ENCODE results near the gene MOCS1.

MOCS1 gene

GRCh38 chr6:39932386-39932910 lies 1.8 kb downstream of the MOCS1 start:
- Histone ChIP-seq H3K9ac (ENCODE audit: low read length) (peak overlapping the region; percentile 95), H3K9me3 (ENCODE audit: control insufficient read depth, low read length) (no peaks in the 10 kb centered on the region), H3K4me1 (ENCODE audit: control insufficient read depth, insufficient read depth, low read length) (peaks cover 65% of the 10 kb centered on the region), H3K36me3 (ENCODE audit: control insufficient read depth, insufficient read depth, low read length, severe bottlenecking) (no peaks in the 10 kb centered on the region), H3K27me3 (replicated peaks; ENCODE audit: control insufficient read depth, insufficient read depth, low read length) (no peaks in the 10 kb centered on the region), H3K4me3 (ENCODE audit: low read length) (peak overlapping the region; percentile 94)
- no peak for DNase-seq (ENCODE audit: low read depth)

- Histone ChIP-seq H3K4me1 (ENCODE audit: control insufficient read depth, insufficient read depth, low read length) (peaks cover 73% of the 10 kb centered on the region), H3K9me3 (ENCODE audit: control insufficient read depth, low read length) (no peaks in the 10 kb centered on the region), H3K9ac (ENCODE audit: low read length) (peak overlapping the region; percentile 95), H3K36me3 (ENCODE audit: control insufficient read depth, insufficient read depth, low read length, severe bottlenecking) (no peaks in the 10 kb centered on the region), H3K4me3 (ENCODE audit: low read length) (peak overlapping the region; percentile 94), H3K27me3 (replicated peaks; ENCODE audit: control insufficient read depth, insufficient read depth, low read length) (no peaks in the 10 kb centered on the region)
- no peak for DNase-seq (ENCODE audit: low read depth)
Observed at GRCh38 chr6:39931607-39932006, 2.7 kb downstream of the MOCS1 start.

GRCh38 chr6:39930540-39930939 lies 3.7 kb downstream of the MOCS1 start:
- Histone ChIP-seq H3K4me3 (ENCODE audit: low read length) (peak overlapping the region; percentile 94), H3K9me3 (ENCODE audit: control insufficient read depth, low read length) (no peaks in the 10 kb centered on the region), H3K4me1 (ENCODE audit: control insufficient read depth, insufficient read depth, low read length) (peaks cover 72% of the 10 kb centered on the region), H3K36me3 (ENCODE audit: control insufficient read depth, insufficient read depth, low read length, severe bottlenecking) (peaks cover 9% of the 10 kb centered on the region), H3K27me3 (replicated peaks; ENCODE audit: control insufficient read depth, insufficient read depth, low read length) (no peaks in the 10 kb centered on the region), H3K9ac (ENCODE audit: low read length) (peak overlapping the region; percentile 25)
- DNase-seq (ENCODE audit: low read depth): peak; percentile 5

- Histone ChIP-seq H3K27me3 (replicated peaks; ENCODE audit: control insufficient read depth, insufficient read depth, low read length) (no peaks in the 10 kb centered on the region), H3K4me1 (ENCODE audit: control insufficient read depth, insufficient read depth, low read length) (peaks cover 73% of the 10 kb centered on the region), H3K9ac (ENCODE audit: low read length) (peak overlapping the region; percentile 25), H3K4me3 (ENCODE audit: low read length) (peak overlapping the region; percentile 94), H3K36me3 (ENCODE audit: control insufficient read depth, insufficient read depth, low read length, severe bottlenecking) (peaks cover 16% of the 10 kb centered on the region), H3K9me3 (ENCODE audit: control insufficient read depth, low read length) (no peaks in the 10 kb centered on the region)
- DNase-seq (ENCODE audit: low read depth): peak; percentile 54
Observed at GRCh38 chr6:39929733-39930461, 4.4 kb downstream of the MOCS1 start.

- DNase-seq (ENCODE audit: low read depth): peak; percentile 80
- Histone ChIP-seq H3K4me1 (ENCODE audit: control insufficient read depth, insufficient read depth, low read length) (peaks cover 73% of the 10 kb centered on the region), H3K9me3 (ENCODE audit: control insufficient read depth, low read length) (no peaks in the 10 kb centered on the region), H3K9ac (ENCODE audit: low read length) (no peak overlapping the region), H3K4me3 (ENCODE audit: low read length) (no peak overlapping the region), H3K36me3 (ENCODE audit: control insufficient read depth, insufficient read depth, low read length, severe bottlenecking) (peaks cover 23% of the 10 kb centered on the region), H3K27me3 (replicated peaks; ENCODE audit: control insufficient read depth, insufficient read depth, low read length) (no peaks in the 10 kb centered on the region)
Observed at GRCh38 chr6:39929039-39929732, 5.1 kb downstream of the MOCS1 start.

GRCh38 chr6:39927159-39927558 lies 7.1 kb downstream of the MOCS1 start:
- H3K9me3 ChIP-seq (ENCODE audit: control insufficient read depth, low read length): no peaks in the 10 kb centered on the region
- no peak overlapping the region for H3K4me3 ChIP-seq (ENCODE audit: low read length)
- no peaks in the 10 kb centered on the region for H3K27me3 ChIP-seq (replicated peaks; ENCODE audit: control insufficient read depth, insufficient read depth, low read length)
- peaks cover 69% of the 10 kb centered on the region for H3K4me1 ChIP-seq (ENCODE audit: control insufficient read depth, insufficient read depth, low read length)
- H3K9ac ChIP-seq (ENCODE audit: low read length): peak overlapping the region; percentile 63
- peaks cover 43% of the 10 kb centered on the region for H3K36me3 ChIP-seq (ENCODE audit: control insufficient read depth, insufficient read depth, low read length, severe bottlenecking)
- peak; percentile 26 for DNase-seq (ENCODE audit: low read depth)

GRCh38 chr6:39926668-39927067 lies 7.6 kb downstream of the MOCS1 start:
- no peak overlapping the region for H3K4me3 ChIP-seq (ENCODE audit: low read length)
- H3K4me1 ChIP-seq (ENCODE audit: control insufficient read depth, insufficient read depth, low read length): peaks cover 64% of the 10 kb centered on the region
- no peaks in the 10 kb centered on the region for H3K9me3 ChIP-seq (ENCODE audit: control insufficient read depth, low read length)
- DNase-seq (ENCODE audit: low read depth): peak; percentile 25
- H3K9ac ChIP-seq (ENCODE audit: low read length): peak overlapping the region; percentile 63
- peaks cover 48% of the 10 kb centered on the region for H3K36me3 ChIP-seq (ENCODE audit: control insufficient read depth, insufficient read depth, low read length, severe bottlenecking)
- H3K27me3 ChIP-seq (replicated peaks; ENCODE audit: control insufficient read depth, insufficient read depth, low read length): no peaks in the 10 kb centered on the region

- Histone ChIP-seq H3K9me3 (ENCODE audit: control insufficient read depth, low read length) (no peaks in the 10 kb centered on the region), H3K4me3 (ENCODE audit: low read length) (no peak overlapping the region), H3K27me3 (replicated peaks; ENCODE audit: control insufficient read depth, insufficient read depth, low read length) (no peaks in the 10 kb centered on the region), H3K4me1 (ENCODE audit: control insufficient read depth, insufficient read depth, low read length) (peaks cover 57% of the 10 kb centered on the region), H3K9ac (ENCODE audit: low read length) (no peak overlapping the region), H3K36me3 (ENCODE audit: control insufficient read depth, insufficient read depth, low read length, severe bottlenecking) (peaks cover 52% of the 10 kb centered on the region)
- DNase-seq (ENCODE audit: low read depth): no peak
Observed at GRCh38 chr6:39925931-39926290, 8.4 kb downstream of the MOCS1 start.

GRCh38 chr6:39925191-39925930 lies 8.9 kb downstream of the MOCS1 start:
- Histone ChIP-seq H3K9ac (ENCODE audit: low read length) (peak overlapping the region; percentile 14), H3K4me1 (ENCODE audit: control insufficient read depth, insufficient read depth, low read length) (peaks cover 53% of the 10 kb centered on the region), H3K4me3 (ENCODE audit: low read length) (no peak overlapping the region), H3K36me3 (ENCODE audit: control insufficient read depth, insufficient read depth, low read length, severe bottlenecking) (peaks cover 53% of the 10 kb centered on the region), H3K27me3 (replicated peaks; ENCODE audit: control insufficient read depth, insufficient read depth, low read length) (no peaks in the 10 kb centered on the region), H3K9me3 (ENCODE audit: control insufficient read depth, low read length) (no peaks in the 10 kb centered on the region)
- DNase-seq (ENCODE audit: low read depth): no peak

GRCh38 chr6:39924283-39924682 lies 10.0 kb downstream of the MOCS1 start:
- H3K9me3 ChIP-seq (ENCODE audit: control insufficient read depth, low read length): no peaks in the 10 kb centered on the region
- DNase-seq (ENCODE audit: low read depth): no peak
- H3K27me3 ChIP-seq (replicated peaks; ENCODE audit: control insufficient read depth, insufficient read depth, low read length): no peaks in the 10 kb centered on the region
- H3K9ac ChIP-seq (ENCODE audit: low read length): peak overlapping the region; percentile 55
- peaks cover 52% of the 10 kb centered on the region for H3K4me1 ChIP-seq (ENCODE audit: control insufficient read depth, insufficient read depth, low read length)
- no peak overlapping the region for H3K4me3 ChIP-seq (ENCODE audit: low read length)
- H3K36me3 ChIP-seq (ENCODE audit: control insufficient read depth, insufficient read depth, low read length, severe bottlenecking): peaks cover 56% of the 10 kb centered on the region

- no peaks in the 10 kb centered on the region for H3K27me3 ChIP-seq (replicated peaks; ENCODE audit: control insufficient read depth, insufficient read depth, low read length)
- H3K9ac ChIP-seq (ENCODE audit: low read length): peak overlapping the region; percentile 55
- peaks cover 48% of the 10 kb centered on the region for H3K4me1 ChIP-seq (ENCODE audit: control insufficient read depth, insufficient read depth, low read length)
- H3K4me3 ChIP-seq (ENCODE audit: low read length): no peak overlapping the region
- no peak for DNase-seq (ENCODE audit: low read depth)
- no peaks in the 10 kb centered on the region for H3K9me3 ChIP-seq (ENCODE audit: control insufficient read depth, low read length)
- peaks cover 58% of the 10 kb centered on the region for H3K36me3 ChIP-seq (ENCODE audit: control insufficient read depth, insufficient read depth, low read length, severe bottlenecking)
Observed at GRCh38 chr6:39923861-39924260, 10.4 kb downstream of the MOCS1 start.
